GM10266 (cell line): Measurements from ENCODE around the gene C19orf67.

Experiments used
- DNase-seq: peaks from one replicate; pipeline ENCODE4 v3.0.0; 2012; ENCODE audit errors: extremely low spot score
- CTCF ChIP-seq: IDR thresholded peaks from 2 replicates; pipeline ENCODE4 v1.5.1; 2012; ENCODE audit warnings: mild to moderate bottlenecking, low read depth; ENCODE audit not compliant: control insufficient read depth, insufficient read depth; ENCODE audit errors: missing control alignments

C19orf67 gene

GRCh38 chr19:14097532-14098151, 12.1 kb upstream of the C19orf67 start:
- TF ChIP-seq CTCF: peak; percentile 21
- DNase-seq: no peak

GRCh38 chr19:14096272-14096992, 10.8 kb upstream of the C19orf67 start:
- TF ChIP-seq CTCF: peak; percentile 14
- no peak for DNase-seq

GRCh38 chr19:14094854-14095253, 9.3 kb upstream of the C19orf67 start:
- no peak for DNase-seq
- TF ChIP-seq CTCF: no peak

GRCh38 chr19:14093117-14093823, 7.7 kb upstream of the C19orf67 start:
- no peak for TF ChIP-seq CTCF
- no peak for DNase-seq

GRCh38 chr19:14091813-14092462, 6.4 kb upstream of the C19orf67 start:
- TF ChIP-seq CTCF: no peak

GRCh38 chr19:14091081-14091812, 5.7 kb upstream of the C19orf67 start:
- TF ChIP-seq CTCF: peak; percentile 33
- DNase-seq: peak; percentile 97

More at GRCh38 chr19:14091813-14092462, 6.4 kb upstream of the C19orf67 start:
- DNase-seq: peak; percentile 83
